CD4-positive, alpha-beta T cell treated with Interleukin-17A for 4 hours (primary cell): ENCODE data around the gene MLLT3.

Source experiments
- DNase-seq: peaks from one replicate; pipeline ENCODE4 v3.0.0-alpha.2; 2020; ENCODE audit warnings: mixed read lengths

MLLT3 gene

DNA sequence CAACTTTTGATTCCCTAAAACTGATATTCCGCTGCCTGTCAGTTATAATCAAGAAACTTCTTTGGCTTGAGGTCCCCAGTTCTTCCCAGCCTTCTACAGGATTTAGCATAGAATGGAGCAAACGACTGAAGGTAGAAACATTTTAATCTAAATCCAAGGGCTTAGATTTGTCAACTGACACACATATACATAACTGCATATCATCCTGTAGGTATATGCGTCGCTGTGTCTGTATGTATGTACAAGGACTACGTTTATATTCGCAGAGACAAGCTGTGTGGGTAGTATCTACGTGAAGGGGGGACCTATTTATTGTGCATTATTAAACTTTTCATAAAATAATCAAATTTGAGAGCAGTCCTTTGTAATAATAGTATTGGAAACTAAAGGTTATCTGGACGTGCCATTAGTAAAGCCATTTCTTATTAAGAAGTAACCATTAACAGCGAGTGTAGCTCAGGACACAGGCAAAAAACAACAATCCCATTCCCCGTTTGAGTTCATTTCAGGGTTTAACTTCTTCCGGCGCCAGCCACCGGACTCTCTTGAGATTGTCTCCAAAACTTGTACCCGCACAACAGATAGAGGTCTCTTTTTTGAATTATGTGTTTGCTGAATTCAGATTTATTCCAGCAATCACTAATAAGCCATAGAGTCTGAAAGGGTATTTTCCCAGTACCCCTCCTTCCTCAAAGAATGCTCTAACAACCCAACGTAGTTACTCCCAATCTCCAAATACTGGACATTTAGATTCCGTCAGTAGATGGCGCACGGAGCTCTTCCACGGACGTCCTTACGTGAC is 2.1 kb upstream of the MLLT3 start:
- DNase-seq, result peak; percentile 69

DNA sequence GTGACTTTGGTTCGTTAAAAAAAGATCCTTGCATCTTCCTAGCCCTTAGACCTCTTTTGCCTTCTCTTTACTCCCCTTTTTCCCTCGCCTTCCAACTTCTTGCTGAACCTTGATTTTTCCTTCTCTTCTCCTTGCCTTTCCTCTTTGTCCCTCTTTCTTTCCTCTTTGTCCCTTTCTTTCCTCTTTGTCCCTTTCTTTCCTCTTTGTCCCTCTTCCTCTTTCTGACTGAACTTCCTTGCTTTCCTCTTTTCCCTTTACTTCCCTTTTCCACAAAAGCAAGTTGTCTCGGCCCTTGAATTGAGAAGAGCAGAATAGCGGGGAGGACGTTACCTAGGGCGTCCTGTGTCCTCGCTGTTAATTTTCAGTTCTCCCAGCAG is 1.4 kb upstream of the MLLT3 start:
- no peak for DNase-seq

DNA sequence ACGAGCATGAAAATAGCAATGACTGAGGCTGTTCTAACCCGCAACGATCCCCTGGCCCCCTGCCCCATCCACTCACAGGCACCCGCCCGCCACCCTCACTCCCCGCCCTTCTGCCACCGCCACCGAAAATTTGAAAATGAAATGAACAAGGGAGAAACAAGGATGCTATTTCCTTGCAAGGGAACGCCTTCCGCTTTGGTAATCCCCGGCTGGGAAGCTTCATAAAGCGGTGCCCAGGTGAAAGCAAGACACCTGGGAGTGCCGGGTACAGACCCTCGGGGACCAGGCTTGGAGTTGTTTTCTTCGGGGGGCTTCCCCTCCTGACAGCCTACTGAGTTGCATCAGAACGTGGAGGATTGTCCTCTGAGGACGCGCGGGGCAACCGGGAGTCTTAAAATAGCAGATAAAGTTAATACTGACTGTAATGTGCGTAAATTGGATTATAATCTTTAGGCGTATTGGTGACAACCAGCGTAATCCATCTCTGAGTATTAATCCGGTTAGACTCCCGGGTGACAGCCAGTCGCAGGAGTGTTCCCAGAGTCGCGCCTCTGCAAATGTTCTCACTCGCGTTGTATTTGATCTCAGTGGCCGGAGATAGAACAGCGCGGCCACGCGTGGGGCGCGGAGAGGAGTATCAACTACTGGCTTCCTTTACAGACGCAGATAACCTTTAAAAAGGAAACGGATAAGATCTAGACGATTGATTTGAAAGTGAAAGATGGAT is 885 bp upstream of the MLLT3 start:
- DNase-seq, result peak; percentile 77

GRCh38 chr9:20621471-20622329 is 599 bp downstream of the MLLT3 start:
- peak; percentile 89 for DNase-seq

DNA sequence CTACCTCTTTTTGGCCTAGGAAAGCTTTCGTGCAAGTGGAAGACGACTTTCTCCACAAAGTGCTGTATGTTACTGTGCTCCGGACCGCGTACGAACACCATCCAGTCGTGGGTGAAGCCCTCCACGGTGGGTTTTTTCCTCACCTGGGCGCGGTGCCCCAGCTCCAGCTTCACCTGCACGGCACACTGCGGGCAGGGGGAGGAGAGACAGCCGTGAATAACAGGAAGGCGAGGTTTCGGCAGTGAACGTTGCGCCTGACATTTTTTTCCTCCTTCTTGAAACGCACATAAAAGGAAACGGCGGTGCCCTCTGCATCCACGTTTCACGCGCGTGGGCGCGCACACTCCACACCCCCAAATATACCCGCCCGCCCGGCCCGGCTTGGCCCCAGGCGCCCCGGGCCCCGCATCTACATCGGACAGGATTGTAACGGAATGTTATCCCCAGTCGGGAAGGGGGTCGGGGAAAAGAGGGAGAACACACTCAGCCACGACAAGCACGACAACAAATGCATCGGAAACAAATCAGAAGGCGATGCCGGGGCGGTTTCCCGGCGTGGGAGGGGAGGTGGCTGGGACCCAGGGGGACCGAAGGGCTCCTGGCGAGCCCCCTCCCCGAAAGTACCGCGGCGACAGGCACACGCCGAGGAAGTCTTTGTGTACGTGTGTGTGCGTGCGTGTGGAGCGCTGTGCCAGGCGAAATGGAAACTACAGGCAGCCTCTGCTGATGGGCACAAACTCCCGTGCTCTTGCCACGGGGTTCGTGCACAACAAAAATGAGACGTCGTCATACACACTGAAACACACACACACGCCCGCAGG is 1.4 kb downstream of the MLLT3 start:
- DNase-seq, result peak; percentile 79

- DNase-seq, result peak; percentile 48
These were observed 2.7 kb downstream of the MLLT3 start for GRCh38 chr9:20619487-20620200.

DNA sequence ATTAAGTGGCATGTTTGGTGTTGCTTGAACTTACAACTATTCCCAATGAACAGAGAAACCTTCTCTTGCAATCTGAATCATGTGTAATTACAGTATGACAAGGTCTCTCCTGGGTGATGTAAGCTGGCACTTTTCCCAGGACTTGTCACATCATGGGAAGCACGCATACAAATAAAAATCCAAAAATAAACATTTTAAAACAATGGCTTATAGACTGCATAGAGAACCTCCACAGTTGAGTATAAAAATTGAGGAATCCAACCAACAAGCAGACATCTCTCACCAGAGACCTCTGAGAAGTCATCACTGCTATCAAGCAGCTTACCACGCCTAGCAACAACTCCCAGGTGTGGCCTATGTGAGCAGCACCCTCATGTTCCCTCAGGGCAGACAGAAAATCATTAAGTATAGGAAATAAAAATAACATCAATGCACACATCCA is 3.9 kb downstream of the MLLT3 start:
- peak; percentile 43 for DNase-seq

DNA sequence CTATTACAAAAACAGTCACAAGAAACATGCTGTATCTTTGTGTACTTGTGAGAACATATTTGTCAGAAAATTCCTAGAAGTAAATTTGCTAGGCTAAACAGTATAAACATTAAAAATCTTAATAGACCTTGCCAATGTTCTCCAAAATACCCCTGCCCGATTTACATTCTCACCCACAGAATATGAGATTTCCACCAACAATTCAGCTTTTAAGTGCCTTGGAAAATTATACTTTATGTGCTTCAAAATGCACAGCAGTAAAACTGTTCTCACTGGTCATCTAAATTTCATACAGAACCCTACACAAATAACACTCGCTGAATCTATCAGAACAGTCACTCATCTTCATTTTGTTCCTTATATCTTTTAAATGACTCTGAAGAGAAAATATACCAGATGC is 5.5 kb downstream of the MLLT3 start:
- no peak for DNase-seq

- no peak for DNase-seq
These were observed 7.6 kb downstream of the MLLT3 start for GRCh38 chr9:20614602-20615216.

DNA sequence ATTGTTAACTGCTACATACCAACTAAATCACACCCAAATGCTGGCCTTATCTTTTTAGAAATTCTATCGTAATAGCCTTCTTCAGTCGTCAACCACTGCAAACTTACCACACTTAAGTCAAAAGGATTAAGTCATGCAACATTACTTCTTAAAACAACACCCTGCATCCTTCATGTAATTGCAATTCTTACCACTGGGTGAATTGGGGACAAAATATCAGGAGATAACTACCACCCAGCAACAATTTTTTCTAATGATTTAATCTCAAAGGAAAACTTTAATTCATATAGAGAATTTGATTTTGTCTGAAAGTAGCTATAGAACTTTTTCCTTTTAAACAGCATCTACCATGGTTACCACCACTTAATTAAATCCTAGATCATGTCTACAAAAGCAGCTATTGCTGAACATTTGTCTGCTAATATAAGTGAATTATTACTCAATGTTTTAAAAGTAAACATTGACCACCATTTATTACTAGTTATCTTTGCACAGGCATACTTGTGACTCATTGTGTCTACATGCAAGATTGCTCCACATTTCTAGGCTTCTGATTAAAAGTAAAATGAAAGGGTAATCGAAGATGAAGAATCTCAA is 10.5 kb downstream of the MLLT3 start:
- no peak for DNase-seq

GRCh38 chr9:20610591-20610990 is 11.7 kb downstream of the MLLT3 start:
- DNase-seq, result no peak

- DNase-seq, result no peak
These were observed 13.7 kb downstream of the MLLT3 start for GRCh38 chr9:20608582-20608981.

DNA sequence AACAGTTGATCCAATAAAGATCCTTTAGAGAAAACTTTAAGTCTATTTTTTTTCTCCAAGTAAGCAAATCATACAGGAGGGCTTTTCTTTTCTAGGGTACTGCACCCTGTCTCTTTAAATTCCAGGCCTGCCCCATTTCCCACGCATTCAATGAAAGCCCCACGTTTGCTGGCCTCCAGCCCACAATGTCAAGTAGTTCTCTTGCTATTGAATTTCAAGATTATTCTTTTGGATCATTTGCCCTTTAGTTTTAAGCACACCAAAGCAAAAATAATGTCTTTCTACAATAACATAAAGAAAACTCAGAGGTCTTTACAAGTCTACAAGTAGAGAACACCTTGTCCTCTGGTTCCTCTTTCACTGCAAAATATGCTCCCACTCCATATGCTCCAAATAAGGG is 15.6 kb downstream of the MLLT3 start:
- no peak for DNase-seq

GRCh38 chr9:20604562-20604961 is 17.7 kb downstream of the MLLT3 start:
- no peak for DNase-seq

DNA sequence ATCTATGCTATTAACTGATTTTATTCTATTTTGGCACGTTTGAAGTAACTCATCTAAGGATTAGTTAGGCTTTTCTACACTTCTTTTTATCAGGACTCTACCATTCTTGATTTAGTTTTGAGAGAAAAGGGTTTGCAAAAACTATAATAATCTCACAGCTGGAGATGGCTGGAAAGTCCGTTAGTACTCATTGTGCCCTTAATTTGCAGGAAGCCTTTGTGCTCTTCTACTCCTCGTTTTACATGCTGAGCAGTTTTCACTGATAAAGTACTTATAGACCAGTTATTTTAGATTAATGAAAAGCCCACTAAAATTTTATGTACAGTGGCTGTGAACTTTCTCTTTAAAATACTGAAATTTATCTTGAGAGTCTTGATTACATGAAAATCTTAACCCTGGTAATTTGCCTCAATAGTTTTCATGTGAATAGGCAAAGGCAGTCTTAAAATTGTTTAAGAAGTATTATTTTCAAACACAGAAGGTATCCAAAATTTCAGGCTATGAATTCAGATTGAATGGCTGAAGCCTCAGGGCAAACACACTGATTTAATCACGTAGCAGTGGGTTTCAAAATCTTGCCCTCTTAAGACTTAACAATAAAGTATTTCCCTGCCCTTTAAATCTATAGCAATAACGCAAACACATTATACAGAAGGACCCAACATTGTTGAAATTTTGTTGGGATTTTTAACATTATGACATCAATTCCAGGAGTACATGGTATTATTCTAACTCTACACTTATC is 18.6 kb downstream of the MLLT3 start:
- no peak for DNase-seq

DNA sequence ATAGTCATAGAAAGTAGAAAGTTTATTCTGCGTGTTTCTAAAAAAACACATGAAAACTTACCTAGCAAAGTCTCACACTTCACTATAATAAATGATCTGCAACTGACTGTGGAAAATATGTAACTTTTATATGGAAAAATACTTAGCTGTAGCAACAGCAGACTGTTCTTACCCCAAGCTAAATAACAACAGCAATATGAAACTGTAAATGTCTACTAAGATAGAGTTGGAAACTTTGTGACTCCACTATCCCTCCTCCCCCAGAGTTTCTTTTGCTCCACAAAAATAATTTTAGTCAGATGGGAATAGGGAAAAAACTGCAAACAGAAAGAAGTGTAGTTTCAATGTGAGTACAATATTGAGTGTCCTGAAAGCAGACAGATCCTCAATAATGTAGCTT is 21.0 kb downstream of the MLLT3 start:
- no peak for DNase-seq

- DNase-seq, result no peak
These were observed 23.1 kb downstream of the MLLT3 start for GRCh38 chr9:20599195-20599594.

- DNase-seq, result no peak
These were observed 23.9 kb downstream of the MLLT3 start for GRCh38 chr9:20598367-20598766.

DNA sequence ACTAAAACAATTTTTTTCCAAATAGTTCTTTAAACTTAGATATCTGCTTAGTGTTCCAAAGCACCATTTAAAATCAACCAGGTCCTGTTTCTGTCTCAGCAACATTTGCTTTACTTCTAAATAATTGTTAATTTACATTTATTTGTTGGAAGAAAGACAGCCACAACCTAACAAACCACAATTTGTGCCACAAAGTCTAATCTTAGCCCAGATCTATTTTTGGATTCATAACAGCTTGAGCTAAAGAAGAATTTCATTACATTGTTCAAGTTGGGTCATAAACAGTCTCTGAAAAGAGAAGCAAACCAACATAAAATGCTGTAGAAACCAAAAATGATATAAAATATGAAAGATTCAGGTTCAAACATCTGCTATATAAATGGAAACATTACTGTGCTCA is 24.4 kb downstream of the MLLT3 start:
- DNase-seq, result no peak

DNA sequence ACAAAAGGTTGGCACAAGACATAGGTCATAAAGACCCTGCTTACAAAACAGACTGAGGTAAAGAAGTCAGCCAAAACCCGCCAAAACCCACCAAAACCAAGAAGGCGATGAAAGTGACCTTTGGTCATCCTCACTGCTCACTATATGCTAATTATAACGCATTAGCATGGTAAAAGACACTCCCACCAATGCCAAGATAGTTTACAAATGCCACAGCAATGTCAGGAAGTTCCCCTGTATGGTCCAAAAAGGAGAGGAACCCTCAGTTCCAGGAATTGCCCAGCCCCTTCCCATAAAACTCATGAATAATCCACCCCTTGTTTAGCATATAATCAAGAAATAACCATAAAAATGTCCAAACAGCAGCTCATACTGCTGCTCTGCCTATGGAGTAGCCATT is 27.7 kb downstream of the MLLT3 start:
- DNase-seq, result no peak
